HepG2 (cell line): ENCODE data around the gene CLEC2A. TPM values are rescaled to one million over a fixed set of nuclear protein-coding genes. Genes with fewer than 3 reads are reported as not detected.

Source experiments
- ATAC-seq: fragments of 200-7000 bp; cut with Tn5 transposase; 3 replicates; pipeline ENCODE4 v1.9.1; 2020; ENCODE audit warnings: mild to moderate bottlenecking, moderate library complexity
- BruUV-seq: library from RNA; stranded (reverse); fragments of 400-500 nt; replicated peaks from 2 replicates; lab custom pipeline; 2021; lab: Mats Ljungman, UMichigan
- CTCF ChIA-PET: fragments of 300-600 bp; formaldehyde crosslinking; extraction: SDS; loops from one replicate; lab custom pipeline; 2021; ENCODE audit warnings: low total read pairs, inconsistent platforms, low intra/inter-chr PET ratio; lab: Yijun Ruan, JAX
- POLR2A ChIA-PET: fragments of 350-600 bp; sonication (Branson Sonifier 250); formaldehyde crosslinking; loops from one replicate; lab custom pipeline; 2020; ENCODE audit warnings: antibody characterized with exemption, inconsistent platforms; lab: Yijun Ruan, JAX
- DNase-seq: peaks from one replicate; pipeline ENCODE4 v3.0.0-alpha.2; 2015; ENCODE audit warnings: low spot score
- FAIRE-seq: peaks from 3 replicates; lab custom pipeline; 2011; peaks lifted over from hg19 to GRCh38; lab: Jason Lieb, UNC
- H2AFZ ChIP-seq: one replicate; pipeline ENCODE4 v1.6.1; 2011; ENCODE audit warnings: low read length, inconsistent platforms
- H3K27ac ChIP-seq: fragments of 300-600 bp; 3 replicates; pipeline ENCODE4 v1.8.0; 2011; ENCODE audit warnings: mixed run types, mild to moderate bottlenecking, mixed read lengths, low read length, inconsistent platforms; ENCODE audit not compliant: insufficient read depth; ENCODE audit errors: extremely low read length
- H3K27me3 ChIP-seq, 2 experiments: fragments of 200-600 bp in 1 of 2; 2 replicates in 1 of 2; 3 replicates in 1 of 2; pipeline versions ENCODE4 v1.6.0 to v1.8.0; 2011; ENCODE audit warnings: low read length in 2 of 2, mild to moderate bottlenecking in 2 of 2, moderate library complexity in 2 of 2, inconsistent platforms in 1 of 2; ENCODE audit not compliant: insufficient read depth in 2 of 2, control insufficient read depth in 1 of 2
- H3K36me3 ChIP-seq, 2 experiments: fragments of 200-600 bp in 1 of 2; replicated peaks in 1 of 2; 2 replicates in 1 of 2; 3 replicates in 1 of 2; pipeline versions ENCODE4 v1.5.1 to v1.8.0; 2011; ENCODE audit warnings: low read length in 2 of 2, inconsistent platforms in 1 of 2; ENCODE audit not compliant: insufficient read depth in 2 of 2, control insufficient read depth in 1 of 2
- H3K4me1 ChIP-seq: 2 replicates; pipeline ENCODE4 v1.5.1; 2012; ENCODE audit warnings: low read length, inconsistent platforms; ENCODE audit not compliant: insufficient read depth
- H3K4me2 ChIP-seq: 2 replicates; pipeline ENCODE4 v1.6.0; 2011; ENCODE audit warnings: low read depth, low read length, inconsistent platforms
- H3K4me3 ChIP-seq, 3 experiments: fragments of 200-600 bp in 1 of 3; sonication (generic), shearing (Covaris generic) in 1 of 3; replicated peaks in 1 of 3; 2 replicates each; pipeline ENCODE4 v1.5.1; 2011 to 2016; ENCODE audit warnings: low read length in 3 of 3, inconsistent platforms in 2 of 3, low read depth in 2 of 3, mild to moderate bottlenecking in 2 of 3, control low read depth in 1 of 3, mixed read lengths in 1 of 3; ENCODE audit not compliant: insufficient read depth in 1 of 3
- H3K79me2 ChIP-seq: one replicate; pipeline ENCODE4 v1.6.1; 2011; ENCODE audit warnings: low read length, inconsistent platforms; ENCODE audit not compliant: insufficient read depth
- H3K9ac ChIP-seq: 2 replicates; pipeline ENCODE4 v1.6.0; 2011; ENCODE audit warnings: mild to moderate bottlenecking, low read depth, low read length, inconsistent platforms; ENCODE audit not compliant: insufficient read depth
- H3K9me3 ChIP-seq: 2 replicates; pipeline ENCODE4 v1.5.1; 2012; ENCODE audit warnings: mild to moderate bottlenecking, low read length
- H4K20me1 ChIP-seq: 2 replicates; pipeline ENCODE4 v1.6.0; 2011; ENCODE audit warnings: inconsistent platforms, mild to moderate bottlenecking, low read length, moderate library complexity; ENCODE audit not compliant: insufficient read depth
- CTCF ChIP-seq: sonication (generic); formaldehyde crosslinking; IDR thresholded peaks from 2 replicates; pipeline ENCODE4 v1.5.0; 2020; ENCODE audit warnings: mild to moderate bottlenecking, missing genetic modification reagents, moderate library complexity
- NCOR1 ChIP-seq: fragments of 200-600 bp; sonication (generic); IDR thresholded peaks from 2 replicates; pipeline ENCODE4 v1.7.0; 2017; ENCODE audit warnings: antibody characterized with exemption, low read length, borderline replicate concordance
- NFE2 ChIP-seq: sonication (generic); formaldehyde crosslinking; IDR thresholded peaks from 2 replicates; pipeline ENCODE4 v1.4.0; 2020; ENCODE audit warnings: missing genetic modification reagents
- NR1H2 ChIP-seq: sonication (generic); formaldehyde crosslinking; IDR thresholded peaks from 2 replicates; pipeline ENCODE4 v1.8.1; 2022; ENCODE audit warnings: low read depth, missing genetic modification reagents, borderline replicate concordance
- PLSCR1 ChIP-seq: sonication (generic); formaldehyde crosslinking; IDR thresholded peaks from 2 replicates; pipeline ENCODE4 v1.5.0; 2020; ENCODE audit warnings: missing genetic modification reagents, mild to moderate bottlenecking, borderline replicate concordance
- SMAD3 ChIP-seq: sonication (generic); formaldehyde crosslinking; IDR thresholded peaks from 2 replicates; pipeline ENCODE4 v1.4.0; 2020; ENCODE audit warnings: missing genetic modification reagents
- SMC3 ChIP-seq: IDR thresholded peaks from 2 replicates; pipeline ENCODE4 v1.6.1; 2011; ENCODE audit warnings: low read length, improper control_type of control experiment
- STAG1 ChIP-seq: sonication (generic); formaldehyde crosslinking; IDR thresholded peaks from 2 replicates; pipeline ENCODE4 v1.4.0; 2020; ENCODE audit warnings: missing genetic modification reagents
- ZNF160 ChIP-seq: sonication (generic); formaldehyde crosslinking; IDR thresholded peaks from 2 replicates; pipeline ENCODE4 v1.8.0; 2022; ENCODE audit warnings: mild to moderate bottlenecking, inconsistent platforms, missing genetic modification reagents
- ZNF569 ChIP-seq: sonication (generic); formaldehyde crosslinking; IDR thresholded peaks from 2 replicates; pipeline ENCODE4 v1.5.0; 2020; ENCODE audit warnings: mild to moderate bottlenecking, missing genetic modification reagents, moderate library complexity, borderline replicate concordance
- WGBS: methylation state at CpG from one replicate; pipeline ENCODE4 v1.1.6; 2017; ENCODE audit warnings: low lambda C conversion rate; 5-methylcytosine and 5-hydroxymethylcytosine counted together
- in situ Hi-C: cut with HindIII; loops from 2 replicates; pipeline ENCODE4 v1.10.0; 2017; ENCODE audit warnings: low pct_unique_long_range_greater_than_20kb; ENCODE audit not compliant: extremely low pct_ligation_motif_present
- intact Hi-C: fragments of 100-400 bp; cut with micrococcal nuclease; formaldehyde crosslinking; loops from one replicate; pipeline ENCODE4 v1.10.0; 2022; ENCODE audit not compliant: unreplicated experiment
- polyA plus RNA-seq, 8 experiments: library from polyadenylated mRNA; depleted of rRNA in 3 of 8; stranded (reverse) in 7 of 8; unstranded in 1 of 8; fragments of >200 nt; fragmentation: Illumina TruSeq in 4 of 8; extraction: Trizol in 4 of 8; gene quantifications; 2 replicates each; pipeline versions ENCODE4 v1.2.1 to v1.2.3, GENCODE V29; 2011 to 2016; ENCODE audit warnings: low read depth in 4 of 8, missing spikeins in 1 of 8, mixed read lengths in 1 of 8; ENCODE audit not compliant: insufficient read depth in 1 of 8
- total RNA-seq, 5 experiments: library from RNA; depleted of rRNA; stranded (reverse); fragments of >200 nt; fragmentation: Illumina TruSeq; extraction: Trizol; gene quantifications; 2 replicates each; pipeline ENCODE4 v1.2.3, GENCODE V29; 2016; ENCODE audit warnings: low read depth in 1 of 5

The CLEC2A gene
- total and polyA plus RNA-seq, 2 of the 13 experiments (the other 11 are each of a cell fraction or from before 2014, with no cell fraction given): not detected

GRCh38 chr12:9928607-9929006, 3.6 kb downstream of the CLEC2A start (continued):
- TF ChIP-seq NCOR1: no peak

GRCh38 chr12:9926876-9927275, 5.3 kb downstream of the CLEC2A start:
- BruUV-seq: no TSS peak
- Histone ChIP-seq H3K4me3 (no peak overlapping the region), H3K4me2 (no peak overlapping the region), H3K36me3 (no peaks in the 10 kb centered on the region), H3K4me1 (no peaks in the 10 kb centered on the region), H4K20me1 (no peaks in the 10 kb centered on the region), H3K27me3 (no peaks in the 10 kb centered on the region), H3K79me2 (no peaks in the 10 kb centered on the region), H2AFZ (no peak overlapping the region), H3K9me3 (no peaks in the 10 kb centered on the region), H3K27ac (no peak overlapping the region), H3K9ac (no peak overlapping the region)
- no peak for DNase-seq
- 3% methylated on average over 3 of the region's 3 CpGs for WGBS
- in situ Hi-C loops (loop anchor here (5.0 kb wide), 1 partner anchor 175 kb away; no protein-coding TSS in a partner anchor), intact Hi-C loops (no loop called here)
- ChIA-PET CTCF (interaction anchor here (2.4 to 3.0 kb wide), 2 partner anchors 113 to 177 kb away, joined by 11 to 19 read pairs; no protein-coding TSS in a partner anchor), POLR2A (no interaction called here)
- no peak for TF ChIP-seq ZNF569
- no peak for TF ChIP-seq PLSCR1
- TF ChIP-seq NFE2: no peak
- no peak for FAIRE-seq
- no peak for ATAC-seq

DNA sequence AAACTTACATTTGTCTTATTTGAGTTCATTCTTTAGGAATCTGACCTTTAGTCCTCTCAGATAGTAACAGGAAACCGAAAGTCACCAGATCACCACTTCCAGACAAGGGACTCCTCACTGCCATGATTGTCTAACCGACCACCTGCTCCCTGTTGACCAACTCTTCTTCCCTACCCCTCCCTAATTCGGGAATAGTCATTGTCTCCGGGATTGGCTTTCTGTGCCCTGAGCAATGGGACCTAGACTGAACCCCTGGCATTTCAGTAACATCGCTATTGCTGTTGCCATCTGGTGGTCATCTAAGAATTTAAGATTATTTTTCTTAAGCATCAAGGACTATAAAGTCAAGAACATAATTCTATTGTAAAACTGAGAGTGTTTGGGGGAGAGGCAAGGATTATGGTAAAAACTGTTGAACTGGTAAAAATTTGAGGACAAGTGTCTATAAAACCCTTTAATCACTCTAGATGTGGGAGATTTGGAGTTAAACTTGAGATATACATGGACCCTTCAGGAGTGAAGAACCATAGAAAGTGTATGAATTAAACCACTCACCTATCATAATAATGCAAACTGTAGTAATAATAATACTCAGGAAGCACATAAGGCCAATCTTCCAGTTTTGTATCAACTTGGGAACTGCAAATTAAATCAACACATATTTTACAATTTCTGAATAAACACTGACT, 6.3 kb downstream of the CLEC2A start:
- no peak overlapping the region for H3K27ac ChIP-seq
- no peaks in the 10 kb centered on the region for H3K79me2 ChIP-seq
- H3K4me1 ChIP-seq: no peaks in the 10 kb centered on the region
- H3K4me3 ChIP-seq: peak overlapping the region in 1 of 3 experiments; percentile 29; a peak in 1 of 6 replicates
- no TSS peak for BruUV-seq
- H3K9ac ChIP-seq: no peak overlapping the region
- DNase-seq (peak; percentile 9), ATAC-seq (peak; percentile 64), FAIRE-seq (no peak)
- H3K36me3 ChIP-seq: no peaks in the 10 kb centered on the region
- intact Hi-C loops (loop anchor here (1.0 kb wide), 1 partner anchor 176 kb away; no protein-coding TSS in a partner anchor), in situ Hi-C loops (loop anchor here (5.0 kb wide), 1 partner anchor 174 kb away; no protein-coding TSS in a partner anchor)
- H3K9me3 ChIP-seq: no peaks in the 10 kb centered on the region
- H2AFZ ChIP-seq: no peak overlapping the region
- no peaks in the 10 kb centered on the region for H3K27me3 ChIP-seq
- peak overlapping the region; percentile 52 for H3K4me2 ChIP-seq
- 1% methylated on average over 5 of the region's 5 CpGs for WGBS
- no peaks in the 10 kb centered on the region for H4K20me1 ChIP-seq
- ChIA-PET CTCF (interaction anchor here (1.1 to 3.0 kb wide), 3 partner anchors 112 to 181 kb away, joined by 4 to 19 read pairs (median 11); no protein-coding TSS in a partner anchor), POLR2A (no interaction called here)
- TF ChIP-seq NR1H2 (CRISPR knock-in tag) (no peak), SMAD3 (CRISPR knock-in tag) (no peak), SMC3 (peak; percentile 50; the same call in 1 of the 2 replicates), STAG1 (CRISPR knock-in tag) (peak; percentile 37), CTCF (CRISPR knock-in tag) (peak; percentile 56), ZNF160 (CRISPR knock-in tag) (no peak)
